Activated CD4-positive, alpha-beta T cell treated with anti-CD3 and anti-CD28 coated beads, Interleukin-2, Interleukin-4, amounts not matched to agents 100 ng/mL and 50 ng/mL, durations not matched to agents 16 hours and 8 hours (primary cell): ENCODE measurements around the gene DSN1.
"Not testable (repeated sequence)": the region's sequence is repeated elsewhere in the genome, so short reads cannot be mapped to it uniquely, and the experiment has no call there.

Experiments used
- DNase-seq: peaks from one replicate; pipeline ENCODE4 v3.0.0-alpha.2; 2020; ENCODE audit warnings: low spot score

The DSN1 gene

GRCh38 chr20:36773597-36774390, at the start of gene DSN1:
Gene DSN1 (minus strand): TSS chr20:36773763. CDS start chr20:36771458, 2,305 bp downstream.
- DNase-seq: peak; percentile 99

GRCh38 chr20:36823121-36823520, 49.6 kb upstream of the DSN1 start:
- DNase-seq: no peak

GRCh38 chr20:36821964-36822437, 48.4 kb upstream of the DSN1 start:
- DNase-seq: no peak

GRCh38 chr20:36820928-36821327, 47.4 kb upstream of the DSN1 start:
- DNase-seq: no peak

- no peak for DNase-seq
Measured at GRCh38 chr20:36820073-36820472, 46.5 kb upstream of the DSN1 start.

- DNase-seq: no peak
Measured at GRCh38 chr20:36819659-36820058, 46.1 kb upstream of the DSN1 start.

GRCh38 chr20:36818861-36819260, 45.3 kb upstream of the DSN1 start:
- DNase-seq: no peak

GRCh38 chr20:36818185-36818584, 44.6 kb upstream of the DSN1 start:
- no peak for DNase-seq

GRCh38 chr20:36817496-36817895, 43.9 kb upstream of the DSN1 start:
- no peak for DNase-seq

- DNase-seq: no peak
Measured at GRCh38 chr20:36815454-36816091, 42.0 kb upstream of the DSN1 start.

- DNase-seq: no peak
Measured at GRCh38 chr20:36812594-36813463, 39.3 kb upstream of the DSN1 start.

GRCh38 chr20:36808317-36809257, 35.0 kb upstream of the DSN1 start:
- DNase-seq: peak; percentile 76

GRCh38 chr20:36806049-36806448, 32.5 kb upstream of the DSN1 start:
- no peak for DNase-seq

- no peak for DNase-seq
Measured at GRCh38 chr20:36805396-36805795, 31.8 kb upstream of the DSN1 start.

GRCh38 chr20:36804425-36804824, 30.9 kb upstream of the DSN1 start:
- DNase-seq: no peak

- DNase-seq: no peak
Measured at GRCh38 chr20:36802326-36803222, 29.0 kb upstream of the DSN1 start.

GRCh38 chr20:36800410-36800809, 26.8 kb upstream of the DSN1 start:
- no peak for DNase-seq

- DNase-seq: not testable (repeated sequence)
Measured at GRCh38 chr20:36799313-36799712, 25.8 kb upstream of the DSN1 start.

GRCh38 chr20:36796875-36797274, 23.3 kb upstream of the DSN1 start:
- no peak for DNase-seq

GRCh38 chr20:36796117-36796516, 22.6 kb upstream of the DSN1 start:
- no peak for DNase-seq
